Measurements from ENCODE around the gene NRM.
"Not testable (repeated sequence)": the region's sequence is repeated elsewhere in the genome, so short reads cannot be mapped to it uniquely, and the experiment has no call there.

Gene NRM

GRCh38 chr6:30719791-30720737 is 29.3 kb upstream of the NRM start, which contains the start of gene TUBB:
Gene TUBB (plus strand): TSS chr6:30720352. CDS start chr6:30720507, 155 bp downstream.
- DNase-seq, result peak; percentile 98 to 99 (median 99)

- DNase-seq, result no peak
These were observed 28.6 kb upstream of the NRM start for GRCh38 chr6:30719356-30719755.

- not testable (repeated sequence) for DNase-seq
These were observed 27.3 kb upstream of the NRM start for GRCh38 chr6:30717845-30718720.

DNA sequence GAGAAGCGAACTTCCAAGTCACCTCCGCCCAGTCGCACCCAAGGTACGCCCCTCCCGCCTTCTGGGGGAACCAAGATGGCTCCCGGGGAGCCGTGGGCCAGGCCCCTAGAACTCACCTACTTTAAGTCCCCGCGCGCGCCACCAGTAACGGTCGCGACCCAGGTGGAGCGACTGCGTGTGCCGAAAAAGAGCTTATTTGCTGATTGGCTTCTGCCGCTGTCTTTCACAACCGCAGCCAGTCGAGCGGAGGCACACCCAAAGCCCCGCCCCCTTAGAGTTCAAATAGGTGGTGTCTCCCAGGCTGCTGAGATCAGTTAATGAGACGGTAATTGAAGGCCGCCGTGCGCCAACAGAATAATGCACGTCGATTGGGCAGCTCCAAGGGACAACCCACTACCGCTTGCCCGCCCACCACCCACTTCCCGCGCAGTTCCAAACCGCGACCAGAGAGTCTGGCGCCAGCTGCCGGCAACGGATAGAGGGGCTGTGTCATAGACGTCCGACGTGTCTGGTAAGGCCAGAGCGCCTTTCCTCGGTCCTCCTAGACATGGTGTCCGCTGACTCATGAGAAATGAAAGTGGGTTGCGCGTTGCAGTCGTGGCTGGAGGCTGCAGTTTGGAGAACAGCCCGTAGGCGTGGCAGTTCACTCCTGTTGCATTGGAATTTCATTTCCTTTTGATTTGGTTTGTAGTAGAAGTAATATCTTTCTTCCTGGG is 26.5 kb upstream of the NRM start, which contains the start of gene MDC1:
Gene MDC1, minus strand, starts transcription at position 153 of the 716 bp plus-strand sequence. CDS start 2,106 bp downstream, outside the sequence.
- DNase-seq, result peak; percentile 99 to 100 (median 100)

- no peak for DNase-seq
These were observed 26.0 kb upstream of the NRM start for GRCh38 chr6:30716879-30717128.

- DNase-seq, result no peak
These were observed 23.5 kb upstream of the NRM start for GRCh38 chr6:30714263-30714662.

DNA sequence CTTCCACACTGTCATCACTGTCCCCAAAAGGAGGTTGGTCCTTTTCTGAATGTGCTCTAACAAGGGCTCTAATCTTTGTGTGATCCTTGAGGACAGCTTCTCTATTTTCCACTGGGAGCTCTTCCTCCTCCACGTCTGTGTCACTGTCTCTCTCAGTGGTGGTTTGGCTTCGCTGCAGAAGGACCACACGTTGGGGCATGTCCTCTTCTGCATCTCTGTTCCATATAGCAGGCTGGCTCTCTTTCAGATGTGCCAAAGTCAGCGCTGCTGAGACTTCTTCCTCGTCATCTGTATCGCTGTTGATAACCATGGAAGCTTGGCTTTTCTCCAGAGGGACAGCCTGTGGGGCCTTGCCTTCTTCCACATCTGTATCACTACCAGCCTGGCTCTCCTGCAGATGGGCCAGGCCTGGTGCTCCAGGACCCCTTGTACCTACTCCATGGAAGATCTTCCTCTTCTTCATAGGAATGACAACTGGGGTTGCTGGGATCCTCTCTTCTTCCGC is 21.7 kb upstream of the NRM start:
- no peak for DNase-seq

DNA sequence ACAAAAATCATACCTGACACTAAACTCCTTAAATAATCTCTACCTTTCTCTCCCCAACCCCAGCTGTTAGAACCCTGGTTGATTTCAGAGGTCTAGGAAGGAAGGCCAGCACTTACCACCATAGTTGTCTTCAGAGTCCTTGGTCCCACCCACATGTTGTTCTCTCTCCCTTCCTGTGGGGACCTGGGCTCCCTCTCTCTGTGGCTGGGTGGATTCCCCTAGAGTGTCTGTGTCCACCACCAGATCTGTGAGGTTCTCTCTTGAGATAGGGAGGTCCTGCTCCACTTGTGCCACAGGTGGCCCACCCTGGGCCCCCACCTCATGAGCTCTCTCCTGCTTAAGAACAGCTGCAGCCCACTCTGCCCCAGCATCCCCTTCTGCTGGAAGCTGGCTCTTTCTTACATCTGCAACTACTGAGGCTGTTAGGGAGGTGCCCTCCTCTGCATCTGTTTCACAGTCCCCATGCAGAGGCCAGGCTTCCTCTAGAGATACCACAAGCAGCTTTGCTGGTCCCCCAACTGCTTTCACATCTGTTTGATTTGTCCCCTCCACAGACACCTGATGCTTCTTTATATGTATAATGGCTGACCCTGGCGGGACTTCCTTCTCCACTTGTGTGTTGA is 21.1 kb upstream of the NRM start:
- DNase-seq, result no peak

GRCh38 chr6:30709101-30709868 is 18.5 kb upstream of the NRM start:
- no peak for DNase-seq

DNA sequence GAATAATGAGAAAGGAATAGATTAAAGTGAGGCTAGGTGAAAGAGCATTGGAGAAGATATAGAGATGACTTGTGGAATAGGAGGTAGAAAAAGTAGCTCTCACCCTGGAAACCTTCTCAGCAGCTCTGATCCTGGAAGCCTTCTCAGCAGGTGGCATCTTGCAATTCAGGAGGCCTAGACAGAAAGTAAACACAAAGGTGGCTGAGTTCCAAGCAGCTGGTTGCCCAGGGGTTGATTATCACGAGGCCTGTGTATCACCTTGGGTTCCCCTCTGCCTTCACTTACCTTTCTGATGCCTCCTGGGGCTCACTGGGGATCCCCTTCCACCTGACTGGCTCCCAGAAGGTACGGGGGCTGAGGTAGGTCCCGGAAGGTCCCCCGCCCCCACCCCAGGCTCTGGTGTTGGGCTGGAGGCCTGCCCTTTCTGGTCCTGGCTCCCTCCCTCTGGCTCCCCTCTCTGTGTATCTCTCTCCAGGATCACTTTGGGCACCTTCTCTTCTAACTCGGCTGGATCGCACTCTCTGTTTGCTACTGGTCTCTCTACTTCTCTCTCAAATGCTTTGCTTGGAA is 16.6 kb upstream of the NRM start:
- DNase-seq, result no peak

DNA sequence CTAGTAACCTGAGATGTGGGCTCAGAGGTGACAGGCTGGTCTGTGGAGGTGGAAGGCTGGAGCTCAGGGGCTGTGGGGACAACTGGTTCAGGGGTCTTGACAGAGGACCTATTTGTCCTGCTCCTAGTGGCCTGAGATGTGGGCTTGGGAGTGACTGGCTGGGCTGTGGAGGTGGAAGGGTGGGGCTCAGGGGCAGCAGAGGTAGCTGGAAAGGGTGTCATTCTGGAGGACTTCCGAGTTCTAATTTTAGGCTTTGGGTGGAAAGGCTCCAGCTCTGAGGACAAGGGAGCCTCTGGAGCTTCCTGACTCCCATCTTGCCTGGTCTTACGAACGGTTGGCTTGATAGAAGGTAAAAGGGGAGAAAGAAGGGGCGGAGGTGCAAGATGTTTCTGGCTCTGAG is 14.8 kb upstream of the NRM start:
- DNase-seq, result no peak

DNA sequence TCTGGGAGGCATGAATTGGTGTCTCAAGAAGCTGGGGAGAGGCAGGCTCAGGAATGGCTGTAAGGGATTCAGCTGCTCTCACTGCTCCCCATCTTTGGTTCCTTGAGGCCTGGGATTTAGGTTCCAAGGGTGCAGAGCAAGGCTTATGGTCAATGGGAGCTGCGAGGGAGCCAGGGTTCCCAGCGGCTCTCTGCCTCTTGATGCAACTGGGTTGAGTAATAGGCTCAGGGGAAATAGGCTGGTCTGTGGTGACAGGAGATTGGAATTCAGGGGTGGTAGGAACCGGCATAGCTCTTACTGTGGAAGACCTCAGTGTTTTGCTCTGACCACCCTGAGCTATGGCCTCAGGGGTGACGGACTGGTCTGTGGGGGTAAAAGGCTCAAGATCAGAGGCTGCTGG is 13.0 kb upstream of the NRM start:
- DNase-seq, result peak in 1 of 4 experiments; percentile 45

DNA sequence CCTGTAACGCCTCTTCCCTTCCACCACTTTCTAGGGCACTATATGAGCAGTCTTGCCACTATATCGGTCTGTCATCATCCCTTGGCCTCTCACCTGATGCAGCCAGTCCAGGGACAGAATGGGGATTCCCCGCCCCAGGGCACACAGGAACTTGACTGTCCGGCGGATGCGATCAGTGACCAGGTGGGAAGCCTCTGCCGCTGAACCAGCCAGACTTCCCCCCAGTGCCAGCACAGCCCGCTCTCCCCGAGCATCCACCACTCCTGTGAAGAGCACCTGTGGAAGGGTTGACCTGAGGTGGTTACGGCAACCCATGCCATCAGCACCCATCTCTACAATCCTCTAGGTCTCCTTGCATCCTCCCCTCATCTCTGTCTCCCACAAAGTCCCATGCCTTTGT is 12.2 kb upstream of the NRM start:
- DNase-seq, result no peak

DNA sequence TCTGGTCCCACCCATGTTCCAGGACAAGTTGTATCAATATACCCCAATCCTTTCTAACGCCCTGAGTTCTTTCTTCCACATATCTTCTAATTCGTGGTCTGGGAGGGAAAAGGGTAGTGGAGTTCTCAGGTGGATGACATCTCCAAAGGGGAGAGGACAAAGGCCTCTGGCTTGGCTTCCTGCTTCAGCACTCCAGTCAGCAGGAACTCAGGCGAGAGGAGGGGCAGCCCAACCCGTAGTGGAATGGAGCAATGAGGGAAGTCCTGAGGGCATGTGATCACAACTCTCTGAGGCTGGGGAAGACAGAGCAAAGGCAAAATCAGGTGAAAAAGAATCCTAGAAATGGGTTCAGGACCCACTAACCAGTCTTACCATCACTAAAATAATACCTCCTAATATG is 9.6 kb upstream of the NRM start:
- peak; percentile 56 to 85 (median 80) for DNase-seq

- DNase-seq, result no peak
These were observed 5.6 kb upstream of the NRM start for GRCh38 chr6:30696432-30696831.

DNA sequence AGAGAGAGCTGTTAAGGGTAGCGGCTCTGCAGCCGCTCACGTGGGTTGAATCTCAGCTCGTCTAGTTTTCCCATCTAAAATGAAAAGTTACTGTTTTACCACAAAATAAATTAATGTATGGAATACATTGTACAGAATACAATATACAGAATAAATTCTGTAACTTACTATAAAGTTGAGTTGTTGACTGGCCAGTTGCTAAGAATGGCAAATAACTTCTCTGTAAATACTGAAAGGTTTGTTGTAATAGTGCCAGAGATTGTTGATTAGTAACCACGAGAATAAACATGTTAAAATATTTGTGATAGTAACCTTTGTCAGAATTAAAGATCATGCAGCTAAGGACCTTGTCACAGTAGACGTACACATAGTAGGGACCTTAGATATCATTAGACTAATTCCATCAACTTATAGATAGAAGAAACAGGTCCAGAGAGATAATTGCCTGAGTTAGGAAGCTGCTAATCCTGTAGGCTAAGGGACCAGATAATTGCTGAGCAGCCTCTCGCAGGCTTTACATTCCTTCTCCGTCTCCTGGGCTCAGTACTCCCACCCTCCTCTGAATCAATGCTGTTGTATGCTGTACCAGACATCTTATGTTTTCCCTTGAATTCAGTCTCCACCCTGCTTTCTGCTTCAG is 544 bp upstream of the NRM start:
- DNase-seq, result no peak

DNA sequence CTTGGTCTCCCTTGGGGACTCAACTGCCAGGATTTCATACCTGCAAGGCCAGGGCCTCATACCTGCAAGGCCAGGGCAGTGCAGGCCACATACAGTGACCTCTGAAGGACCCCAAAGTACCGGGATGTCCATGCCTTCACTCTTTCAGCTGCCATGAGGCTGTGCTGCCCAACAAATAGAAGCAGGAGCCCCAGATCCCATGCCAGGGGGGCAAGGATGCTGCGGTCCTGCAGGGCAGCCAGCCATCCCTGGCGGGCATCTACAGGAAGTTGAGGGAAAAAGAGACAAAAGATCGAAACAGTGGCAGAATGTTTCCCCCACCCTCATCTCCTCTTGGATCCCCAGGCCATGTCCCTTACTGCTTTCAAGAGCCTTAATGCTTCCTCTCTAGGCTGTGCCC is 799 bp downstream of the NRM start:
- DNase-seq, result no peak

GRCh38 chr6:30689022-30689865 is 1.5 kb downstream of the NRM start:
- no peak for DNase-seq

DNA sequence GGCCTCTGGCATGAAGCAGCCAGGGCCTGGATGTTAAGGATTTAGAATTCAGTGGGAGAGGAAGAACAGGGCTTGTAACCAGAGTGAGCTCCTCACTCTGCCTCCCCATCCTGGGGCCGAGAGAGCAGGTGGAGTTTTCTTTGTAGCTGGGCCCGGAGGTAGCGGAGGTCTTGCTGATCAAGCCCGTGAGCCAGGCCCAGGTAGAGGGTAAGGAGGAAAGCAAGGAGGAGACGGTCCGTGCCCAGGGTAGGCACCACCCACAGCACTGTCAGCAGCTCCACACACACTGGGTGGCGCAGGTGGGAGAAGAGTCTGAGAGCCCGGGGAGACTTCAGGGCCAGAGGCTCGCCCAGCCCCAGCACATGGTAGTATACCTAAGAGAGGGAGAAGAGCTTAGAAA is 2.2 kb downstream of the NRM start:
- no peak for DNase-seq
